H1 (cell line): ENCODE measurements around the gene ZIC5. TPM values are rescaled to one million over a fixed set of nuclear protein-coding genes. Genes with fewer than 3 reads are reported as not detected.
A peak's percentile ranks its signal among the peaks of the same experiment; 100 is the strongest.

Experiments
- CTCF ChIA-PET: fragments of 300-600 bp; sonication (Branson Sonifier 250); formaldehyde crosslinking; loops from one replicate; lab custom pipeline; 2021; ENCODE audit not compliant: partially characterized antibody; lab: Charles Lee
- POLR2A ChIA-PET: fragments of 300-600 bp; sonication (Branson Sonifier 250); formaldehyde crosslinking; loops from one replicate; lab custom pipeline; 2021; ENCODE audit warnings: inconsistent platforms; ENCODE audit not compliant: partially characterized antibody; lab: Charles Lee
- DNase-seq, 2 experiments: peaks; one replicate each; pipeline versions ENCODE4 v3.0.0 to v3.0.0-alpha.2; 2010 to 2022; ENCODE audit warnings: low spot score in 2 of 2, low read depth in 1 of 2, mixed read lengths in 1 of 2
- FAIRE-seq: peaks from 2 replicates; lab custom pipeline; 2011; peaks lifted over from hg19 to GRCh38; lab: Jason Lieb, UNC
- H2AFZ ChIP-seq: 2 replicates; pipeline ENCODE4 v1.8.1; 2012; ENCODE audit warnings: low read length, inconsistent platforms
- H2AK5ac ChIP-seq: 2 replicates; pipeline ENCODE4 v1.6.1; 2013; ENCODE audit warnings: low read depth, low read length
- H2BK120ac ChIP-seq: replicated peaks from 2 replicates; pipeline ENCODE3; 2013; ENCODE audit warnings: low read depth, low read length, inconsistent platforms
- H2BK12ac ChIP-seq: 2 replicates; pipeline ENCODE4 v1.6.1; 2013; ENCODE audit warnings: low read depth, low read length
- H2BK15ac ChIP-seq: 2 replicates; pipeline ENCODE4 v1.6.1; 2013; ENCODE audit warnings: low read length
- H2BK20ac ChIP-seq: 2 replicates; pipeline ENCODE4 v1.6.1; 2013; ENCODE audit warnings: low read length
- H2BK5ac ChIP-seq: 2 replicates; pipeline ENCODE4 v1.6.1; 2013; ENCODE audit warnings: low read depth, low read length
- H3K14ac ChIP-seq: 2 replicates; pipeline ENCODE4 v1.6.1; 2013; ENCODE audit warnings: inconsistent platforms; ENCODE audit not compliant: insufficient read length
- H3K18ac ChIP-seq: 2 replicates; pipeline ENCODE4 v1.6.1; 2013; ENCODE audit warnings: low read length; ENCODE audit errors: extremely low read depth
- H3K23ac ChIP-seq: 2 replicates; pipeline ENCODE4 v1.6.1; 2013; ENCODE audit warnings: inconsistent platforms; ENCODE audit not compliant: insufficient read length
- H3K23me2 ChIP-seq: 2 replicates; pipeline ENCODE4 v1.6.1; 2013; ENCODE audit warnings: low read depth, low read length
- H3K27ac ChIP-seq: 2 replicates; pipeline ENCODE4 v1.6.1; 2011; ENCODE audit warnings: low read depth, low read length, inconsistent platforms
- H3K27me3 ChIP-seq, 4 experiments: replicated peaks in 1 of 4; 1 replicate in 1 of 4; 2 replicates in 3 of 4; pipeline versions ENCODE4 v1.6.1 to v1.8.1; 2011 to 2013; ENCODE audit warnings: low read length in 3 of 4, mild to moderate bottlenecking in 3 of 4, inconsistent platforms in 2 of 4, mixed read lengths in 2 of 4, moderate library complexity in 1 of 4; ENCODE audit not compliant: control insufficient read depth in 3 of 4, insufficient read depth in 3 of 4; ENCODE audit errors: extremely low read depth in 1 of 4
- H3K36me3 ChIP-seq, 4 experiments: 2 replicates each; pipeline versions ENCODE4 v1.6.1 to v1.8.1; 2011 to 2013; ENCODE audit warnings: mild to moderate bottlenecking in 4 of 4, low read length in 3 of 4, moderate library complexity in 2 of 4, control low read depth in 1 of 4, inconsistent platforms in 1 of 4; ENCODE audit not compliant: insufficient read depth in 4 of 4, control insufficient read depth in 2 of 4
- H3K4ac ChIP-seq: replicated peaks from 2 replicates; pipeline ENCODE3; 2013; ENCODE audit warnings: low read length, low read depth, mixed read lengths, inconsistent platforms; ENCODE audit not compliant: insufficient read length
- H3K4me1 ChIP-seq, 4 experiments: replicated peaks in 1 of 4; 1 replicate in 1 of 4; 2 replicates in 3 of 4; pipeline versions ENCODE4 v1.6.1 to v1.8.1; 2011 to 2013; ENCODE audit warnings: low read length in 3 of 4, inconsistent platforms in 2 of 4, mixed read lengths in 1 of 4; ENCODE audit not compliant: insufficient read depth in 4 of 4, control insufficient read depth in 3 of 4
- H3K4me2 ChIP-seq, 2 experiments: 2 replicates each; pipeline versions ENCODE4 v1.6.1 to v1.8.1; 2011 to 2013; ENCODE audit warnings: low read depth in 2 of 2, low read length in 2 of 2, control low read depth in 1 of 2, inconsistent platforms in 1 of 2, mild to moderate bottlenecking in 1 of 2; ENCODE audit not compliant: insufficient read depth in 1 of 2
- H3K4me3 ChIP-seq, 4 experiments: fragments of 200-600, 300-600 bp in 1 of 4; sonication (generic), shearing (Covaris generic), sonication (Bioruptor Twin) in 1 of 4; 2 replicates each; pipeline versions ENCODE4 v1.5.1 to v1.8.1; 2011 to 2016; ENCODE audit warnings: low read length in 4 of 4, low read depth in 3 of 4, control low read depth in 2 of 4, inconsistent platforms in 2 of 4, mild to moderate bottlenecking in 2 of 4, mixed read lengths in 1 of 4, moderate library complexity in 1 of 4; ENCODE audit not compliant: insufficient read depth in 2 of 4; ENCODE audit errors: extremely low read depth in 1 of 4
- H3K56ac ChIP-seq: replicated peaks from 2 replicates; pipeline ENCODE3; 2013; ENCODE audit warnings: low read depth, mild to moderate bottlenecking, mixed read lengths, low read length, inconsistent platforms; ENCODE audit not compliant: insufficient read length
- H3K79me1 ChIP-seq: 2 replicates; pipeline ENCODE4 v1.6.1; 2013; ENCODE audit warnings: low read depth, low read length, control low read depth
- H3K79me2 ChIP-seq, 2 experiments: 2 replicates each; pipeline versions ENCODE4 v1.6.1 to v1.8.1; 2012 to 2013; ENCODE audit warnings: low read length in 2 of 2, mild to moderate bottlenecking in 2 of 2, inconsistent platforms in 1 of 2; ENCODE audit not compliant: insufficient read depth in 2 of 2, control insufficient read depth in 1 of 2
- H3K9ac ChIP-seq, 4 experiments: replicated peaks in 1 of 4; 1 replicate in 1 of 4; 2 replicates in 3 of 4; pipeline versions ENCODE4 v1.6.1 to v1.8.1; 2011 to 2013; ENCODE audit warnings: low read depth in 3 of 4, low read length in 3 of 4, control low read depth in 2 of 4, mild to moderate bottlenecking in 2 of 4, moderate library complexity in 2 of 4, inconsistent platforms in 1 of 4; ENCODE audit errors: extremely low read depth in 1 of 4
- H3K9me3 ChIP-seq, 2 experiments: 2 replicates each; pipeline versions ENCODE4 v1.6.1 to v1.8.1; 2012 to 2013; ENCODE audit warnings: mild to moderate bottlenecking in 2 of 2, moderate library complexity in 2 of 2, control low read depth in 1 of 2, inconsistent platforms in 1 of 2, low read depth in 1 of 2, low read length in 1 of 2, mixed read lengths in 1 of 2; ENCODE audit not compliant: insufficient read depth in 2 of 2
- H4K20me1 ChIP-seq, 2 experiments: replicated peaks in 1 of 2; 2 replicates each; pipeline versions ENCODE3 to v1.8.1; 2011 to 2013; ENCODE audit warnings: inconsistent platforms in 2 of 2, low read length in 2 of 2, mild to moderate bottlenecking in 1 of 2; ENCODE audit not compliant: insufficient read depth in 2 of 2, control insufficient read depth in 1 of 2
- H4K5ac ChIP-seq: 2 replicates; pipeline ENCODE4 v1.6.1; 2013; ENCODE audit warnings: low read length, low read depth, mixed read lengths, inconsistent platforms; ENCODE audit not compliant: insufficient read length
- H4K8ac ChIP-seq: 2 replicates; pipeline ENCODE4 v1.8.0; 2013; ENCODE audit warnings: mild to moderate bottlenecking, moderate library complexity, low read length, inconsistent platforms; ENCODE audit not compliant: insufficient read depth; ENCODE audit errors: extremely low read depth
- H4K91ac ChIP-seq: replicated peaks from 2 replicates; pipeline ENCODE3; 2013; ENCODE audit warnings: low read length, mixed read lengths, inconsistent platforms; ENCODE audit not compliant: insufficient read length
- ASH2L ChIP-seq: fragments of 200-600, 300-600 bp; sonication (generic); IDR thresholded peaks from one replicate; pipeline ENCODE4 v1.7.1; 2017; ENCODE audit warnings: low read length
- BACH1 ChIP-seq: IDR thresholded peaks from 2 replicates; pipeline ENCODE4 v1.6.1; 2012; ENCODE audit warnings: low read length, improper control_type of control experiment
- CREB1 ChIP-seq: IDR thresholded peaks from 2 replicates; pipeline ENCODE4 v1.6.1; 2012; ENCODE audit warnings: inconsistent platforms
- RBBP5 ChIP-seq: IDR thresholded peaks from 2 replicates; pipeline ENCODE4 v1.7.1; 2012; ENCODE audit warnings: low read depth, mild to moderate bottlenecking, inconsistent platforms, low read length, moderate library complexity, borderline replicate concordance
- SIN3A ChIP-seq, 2 experiments: IDR thresholded peaks in 1 of 2; conservative IDR thresholded peaks in 1 of 2; 2 replicates each; pipeline ENCODE4 v1.6.1; 2011 to 2012; ENCODE audit warnings: low read length in 2 of 2, improper control_type of control experiment in 1 of 2, low read depth in 1 of 2, mild to moderate bottlenecking in 1 of 2
- WGBS, 2 experiments: shearing (Covaris generic) in 1 of 2; methylation state at CpG; one replicate each; pipeline versions ENCODE4 v1.1.6 to v1.1.7; 2013 to 2015; ENCODE audit warnings: low lambda C conversion rate in 2 of 2, mixed read lengths in 2 of 2, inconsistent platforms in 1 of 2, low coverage in 1 of 2, missing lambda C conversion rate in 1 of 2; ENCODE audit not compliant: insufficient replicate concordance in 2 of 2, insufficient coverage in 1 of 2, insufficient read length in 1 of 2; ENCODE audit errors: extremely low coverage in 1 of 2, missing lambda C conversion rate in 1 of 2; 5-methylcytosine and 5-hydroxymethylcytosine counted together
- polyA plus RNA-seq, 7 experiments: library from polyadenylated mRNA; depleted of rRNA in 3 of 7; stranded (reverse) in 5 of 7; unstranded in 2 of 7; fragments of >200 nt in 5 of 7; fragments of 200-250 nt in 2 of 7; gene quantifications; 1 replicate in 5 of 7; 2 replicates in 1 of 7; 4 replicates in 1 of 7; pipeline versions ENCODE4 v1.2.1 to v1.2.3, GENCODE V29; 2011 to 2013; ENCODE audit warnings: missing spikeins in 2 of 7, mixed read lengths in 2 of 7
- total RNA-seq: library from RNA; stranded (reverse); fragmentation: NEBNext Ultra II Directional; extraction: Animal tissue kit (Norgen Biotek cat#: 25700); gene quantifications from 2 replicates; pipeline ENCODE4 v1.2.1, GENCODE V29; 2021

The ZIC5 gene
- total and polyA plus RNA-seq, 2 of the 8 experiments (the other 6 are each of a cell fraction or from before 2014, with no cell fraction given) = 14.2 to 52.7 TPM

DNA sequence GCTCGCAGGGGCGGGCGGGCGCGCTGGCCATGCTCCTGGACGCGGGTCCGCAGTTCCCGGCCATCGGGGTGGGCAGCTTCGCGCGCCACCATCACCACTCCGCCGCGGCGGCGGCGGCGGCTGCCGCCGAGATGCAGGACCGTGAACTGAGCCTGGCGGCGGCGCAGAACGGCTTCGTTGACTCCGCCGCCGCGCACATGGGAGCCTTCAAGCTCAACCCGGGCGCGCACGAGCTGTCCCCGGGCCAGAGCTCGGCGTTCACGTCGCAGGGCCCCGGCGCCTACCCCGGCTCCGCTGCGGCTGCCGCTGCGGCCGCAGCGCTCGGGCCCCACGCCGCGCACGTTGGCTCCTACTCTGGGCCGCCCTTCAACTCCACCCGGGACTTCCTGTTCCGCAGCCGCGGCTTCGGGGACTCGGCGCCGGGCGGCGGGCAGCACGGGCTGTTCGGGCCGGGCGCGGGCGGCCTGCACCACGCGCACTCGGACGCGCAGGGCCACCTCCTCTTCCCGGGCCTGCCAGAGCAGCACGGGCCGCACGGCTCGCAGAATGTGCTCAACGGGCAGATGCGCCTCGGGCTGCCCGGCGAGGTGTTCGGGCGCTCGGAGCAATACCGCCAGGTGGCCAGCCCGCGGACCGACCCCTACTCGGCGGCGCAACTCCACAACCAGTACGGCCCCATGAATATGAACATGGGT is 10.6 kb upstream of the ZIC5 start:
- peak overlapping the region; percentile 81 for H4K91ac ChIP-seq
- H3K4me2 ChIP-seq = peak overlapping the region; percentile 83 to 95
- FAIRE-seq = no peak
- no peak for DNase-seq
- peaks cover 0 to 10% (median 4%) of the 10 kb centered on the region in 4 experiments; a peak in 3 of 7 replicates for H3K27me3 ChIP-seq
- H2BK12ac ChIP-seq = no peak overlapping the region
- H2BK120ac ChIP-seq = no peak overlapping the region
- 0 out of 2 replicates have a peak overlapping the region, but pooled peaks have one; percentile 28 for H2AK5ac ChIP-seq
- peak overlapping the region; percentile 83 for H3K18ac ChIP-seq
- H4K8ac ChIP-seq = peak overlapping the region; percentile 81
- TF ChIP-seq ASH2L = peak; percentile 11
- TF ChIP-seq BACH1 = no peak
- 0 out of 2 replicates have a peak, but pooled peaks have one; percentile 19 for TF ChIP-seq CREB1
- peak in 1 of 2 experiments; percentile 50; a peak in 2 of 4 replicates for TF ChIP-seq SIN3A (conservative IDR thresholded peaks at IDR 0.05 in 1 of 2, IDR thresholded peaks at IDR 0.05 in 1 of 2; ENCODE audit: low read depth in 1 of 2, low read length in 2 of 2)
- no peak; the same call in 1 of the 2 replicates for TF ChIP-seq RBBP5
- TF ChIP-seq, all 59 proteins: peak for 3
- Histone ChIP-seq H3K36me3 (peaks cover 18 to 48% (median 31%) of the 10 kb centered on the region in 4 experiments; a peak in 6 of 8 replicates), H3K4ac (no peak overlapping the region), H3K9ac (peak overlapping the region; percentile 80 to 98 (median 86)), H3K9me3 (no peaks in the 10 kb centered on the region; a peak in 1 of 4 replicates), H3K23ac (no peak overlapping the region), H3K79me2 (peaks cover 21 to 71% of the 10 kb centered on the region in 2 experiments), H3K4me1 (peaks cover 0 to 15% (median 9%) of the 10 kb centered on the region in 4 experiments; a peak in 6 of 7 replicates), H2BK15ac (no peak overlapping the region), H3K79me1 (no peaks in the 10 kb centered on the region; the same call in 1 of the 2 replicates), H3K14ac (no peak overlapping the region), H4K20me1 (peaks cover 18 to 27% of the 10 kb centered on the region in 2 experiments), H3K56ac (peak overlapping the region; percentile 50), H3K27ac (peak overlapping the region; percentile 57; the same call in 1 of the 2 replicates), H2BK20ac (no peak overlapping the region), H3K4me3 (peak overlapping the region; percentile 93 to 96 (median 94)), H2BK5ac (peak overlapping the region; percentile 3; the same call in 1 of the 2 replicates), H4K5ac (peak overlapping the region; percentile 28), H3K23me2 (peaks cover 30% of the 10 kb centered on the region), H2AFZ (no peak overlapping the region)
- ChIA-PET CTCF (interaction anchor here (0.6 to 2.6 kb wide), 5 partner anchors 9 to 1351 kb away, joined by 3 to 11 read pairs (median 3); no protein-coding TSS in a partner anchor), POLR2A (interaction anchor here (0.8 to 11.2 kb wide), 10 partner anchors 7 to 368 kb away, joined by 3 to 145 read pairs (median 19); partner anchors contain the start of genes PCCA and ZIC5)
- 0% methylated on average over 79 of the region's 98 CpGs; no CpG with 5 or more reads in 1 of the 2 experiments for WGBS, 2 experiments
